Hepatocyte (in vitro differentiated cells): Measurements from ENCODE around the gene NUP50.

Experiments used
- CTCF ChIP-seq: fragments of 200-600 bp; sonication (generic); IDR thresholded peaks from 2 replicates; pipeline ENCODE4 v1.5.1; 2016; ENCODE audit warnings: antibody characterized with exemption, mild to moderate bottlenecking; ENCODE audit not compliant: poor library complexity
- EZH2phosphoT487 ChIP-seq: fragments of 200-600 bp; sonication (generic); IDR thresholded peaks from one replicate; pipeline ENCODE4 v1.6.1; 2018; ENCODE audit warnings: antibody characterized with exemption, mild to moderate bottlenecking, low read depth, moderate library complexity; ENCODE audit not compliant: unreplicated experiment, severe bottlenecking

DNA sequence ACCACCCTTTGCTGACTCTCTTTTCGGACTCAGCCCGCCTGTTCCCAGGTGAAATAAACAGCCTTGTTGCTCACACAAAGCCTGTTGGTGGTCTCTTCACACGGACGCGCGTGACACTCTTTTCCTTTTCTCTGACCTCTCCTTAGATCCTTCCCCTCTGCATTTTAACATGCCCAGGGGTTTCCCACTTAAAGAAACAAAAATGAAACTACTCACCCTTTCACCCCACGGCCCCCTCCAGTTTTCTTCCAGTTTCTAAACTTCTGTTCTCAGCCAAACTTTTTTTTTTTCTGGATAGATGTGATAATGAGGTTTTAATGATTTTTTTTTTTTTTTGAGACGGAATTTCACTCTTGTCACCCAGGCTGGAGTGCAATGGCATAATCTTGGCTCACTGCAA, 32.8 kb upstream of the NUP50 start:
- TF ChIP-seq CTCF: no peak
- TF ChIP-seq EZH2phosphoT487: no peak
